NCI-H146 treated with DMSO at 0.1 percent for 48 hours (cell line): ENCODE data around the gene HIF1AN.
A peak's percentile ranks its signal among the peaks of the same experiment; 100 is the strongest.

Experiments used
- DNase-seq: peaks from one replicate; lab custom pipeline; 2025; ENCODE audit not compliant: unreplicated experiment; lab: John Stamatoyannopoulos, UW

The HIF1AN gene

GRCh38 chr10:100535715-100536353 is at the start of gene HIF1AN:
Gene HIF1AN, plus strand, starts transcription at chr10:100535943. Its CDS starts 16 bp downstream, at chr10:100535959.
- peak; percentile 85 for DNase-seq

GRCh38 chr10:100487529-100487928 is 48.2 kb upstream of the HIF1AN start:
- no peak for DNase-seq

- no peak for DNase-seq
Measured at GRCh38 chr10:100489396-100489795, 46.3 kb upstream of the HIF1AN start.

DNA sequence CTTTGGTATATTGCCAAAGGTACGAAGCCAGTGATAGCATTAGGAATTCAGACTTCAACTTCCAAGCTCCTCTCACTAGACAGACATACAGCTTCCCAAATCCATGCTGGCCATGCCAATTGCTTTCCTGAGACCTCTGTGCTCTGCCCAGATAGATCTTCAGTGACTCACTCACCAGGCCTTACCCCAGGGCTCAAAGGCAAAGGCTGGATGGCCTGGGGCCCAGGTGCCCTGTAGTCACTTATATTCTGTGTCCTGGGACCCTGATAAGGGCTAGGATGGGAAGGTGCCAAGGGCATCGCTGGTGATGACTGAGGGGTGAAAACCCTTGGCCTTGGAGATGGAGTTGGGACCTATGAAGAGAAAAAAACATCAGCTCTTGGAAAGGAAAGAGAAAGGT is 45.2 kb upstream of the HIF1AN start:
- DNase-seq = no peak

- DNase-seq = no peak
Measured at GRCh38 chr10:100496567-100496966, 39.2 kb upstream of the HIF1AN start.

GRCh38 chr10:100498059-100498458 is 37.7 kb upstream of the HIF1AN start:
- DNase-seq = no peak

DNA sequence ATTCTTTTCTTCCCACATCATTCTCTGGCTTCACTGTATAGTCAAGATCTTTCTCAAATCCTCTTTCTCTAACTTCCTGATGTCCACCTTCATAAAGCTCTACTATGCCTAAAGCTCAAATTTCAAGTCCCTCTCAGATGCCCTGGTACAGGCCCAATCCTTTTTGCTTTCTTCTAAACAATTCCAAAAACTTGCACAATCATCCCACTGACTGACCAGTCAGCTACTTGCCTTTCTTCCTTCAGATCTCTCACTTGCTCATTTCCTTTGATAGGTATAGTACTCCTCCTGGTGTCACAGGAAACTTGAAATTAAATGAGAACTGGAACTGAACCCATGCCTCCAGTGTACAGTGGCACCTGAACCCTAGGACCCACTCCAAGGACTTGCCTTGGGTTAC is 34.3 kb upstream of the HIF1AN start:
- no peak for DNase-seq

- DNase-seq = no peak
Measured at GRCh38 chr10:100502926-100503494, 32.7 kb upstream of the HIF1AN start.

DNA sequence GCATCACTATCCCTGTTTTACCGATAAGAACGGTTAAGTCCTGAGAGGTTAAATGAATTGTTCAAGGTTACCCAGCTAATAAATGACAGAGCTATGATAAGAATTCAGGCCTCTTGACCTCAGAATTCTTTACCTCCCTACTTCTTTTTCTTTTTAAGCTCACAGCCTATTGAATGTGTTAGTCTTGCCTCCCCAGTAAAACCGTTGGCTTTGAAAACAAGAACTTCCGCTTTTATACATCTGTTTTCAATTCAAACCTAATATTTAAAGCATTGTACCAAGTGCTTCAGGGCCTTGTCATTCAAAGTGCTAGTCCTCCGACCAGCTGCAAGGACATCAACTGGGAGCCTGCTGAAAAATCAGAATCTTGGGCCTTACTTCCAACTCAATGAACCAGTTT is 31.6 kb upstream of the HIF1AN start:
- no peak for DNase-seq

- no peak for DNase-seq
Measured at GRCh38 chr10:100505164-100505563, 30.6 kb upstream of the HIF1AN start.

GRCh38 chr10:100506596-100507356 is 29.0 kb upstream of the HIF1AN start:
- DNase-seq = no peak

- DNase-seq = no peak
Measured at GRCh38 chr10:100507357-100507732, 28.4 kb upstream of the HIF1AN start.

GRCh38 chr10:100508266-100508665 is 27.5 kb upstream of the HIF1AN start:
- DNase-seq = no peak

GRCh38 chr10:100508691-100509150 is 27.0 kb upstream of the HIF1AN start:
- peak; percentile 15 for DNase-seq

DNA sequence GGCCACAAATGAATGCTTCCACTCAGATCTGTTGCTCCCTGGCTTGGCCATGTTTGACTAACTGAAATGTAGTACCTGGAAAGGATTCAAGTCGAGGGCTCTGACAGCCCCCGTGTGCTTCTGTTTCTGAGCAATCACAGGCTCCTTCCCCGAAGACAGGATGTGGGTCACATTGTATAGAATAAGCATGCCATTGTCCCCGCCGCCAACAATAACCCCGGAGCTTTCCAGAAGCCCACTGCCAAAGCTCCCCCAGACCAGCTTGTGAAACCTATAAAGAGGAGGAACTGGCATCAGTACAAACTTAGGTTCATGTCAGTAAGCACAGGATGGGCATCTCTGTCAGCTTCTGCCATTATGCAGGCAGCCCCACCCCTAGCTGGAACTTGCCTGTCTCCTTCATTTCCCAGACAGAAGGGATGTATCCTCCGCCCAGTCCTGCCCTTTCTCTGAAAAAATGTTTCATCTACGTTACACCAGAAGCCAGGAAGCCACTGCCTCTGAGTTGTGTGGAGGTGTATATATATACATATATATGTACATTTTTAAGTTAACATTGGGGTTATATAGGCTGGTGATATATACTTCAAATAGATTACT is 26.4 kb upstream of the HIF1AN start:
- DNase-seq = no peak

- no peak for DNase-seq
Measured at GRCh38 chr10:100510533-100511308, 25.0 kb upstream of the HIF1AN start.

GRCh38 chr10:100515612-100516011 is 20.1 kb upstream of the HIF1AN start:
- DNase-seq = no peak

DNA sequence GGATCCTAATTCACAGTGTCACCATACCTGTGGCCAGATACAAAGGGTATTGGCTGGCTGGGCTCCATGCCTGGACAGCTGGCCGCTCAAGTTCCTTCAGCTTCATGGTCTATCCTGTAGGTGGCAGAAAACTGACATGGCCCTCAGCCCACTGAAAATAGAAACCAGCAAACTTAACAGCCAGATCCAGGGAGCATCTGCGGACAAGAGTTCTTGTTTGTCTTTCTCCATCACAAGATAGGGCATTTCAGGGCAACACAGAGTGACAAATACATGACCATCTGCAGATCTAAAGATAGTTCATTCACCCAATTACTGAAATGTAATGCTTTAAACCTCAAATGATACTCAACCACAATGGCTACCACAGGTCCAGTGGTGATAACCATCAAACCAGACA is 18.9 kb upstream of the HIF1AN start:
- DNase-seq = peak; percentile 1

DNA sequence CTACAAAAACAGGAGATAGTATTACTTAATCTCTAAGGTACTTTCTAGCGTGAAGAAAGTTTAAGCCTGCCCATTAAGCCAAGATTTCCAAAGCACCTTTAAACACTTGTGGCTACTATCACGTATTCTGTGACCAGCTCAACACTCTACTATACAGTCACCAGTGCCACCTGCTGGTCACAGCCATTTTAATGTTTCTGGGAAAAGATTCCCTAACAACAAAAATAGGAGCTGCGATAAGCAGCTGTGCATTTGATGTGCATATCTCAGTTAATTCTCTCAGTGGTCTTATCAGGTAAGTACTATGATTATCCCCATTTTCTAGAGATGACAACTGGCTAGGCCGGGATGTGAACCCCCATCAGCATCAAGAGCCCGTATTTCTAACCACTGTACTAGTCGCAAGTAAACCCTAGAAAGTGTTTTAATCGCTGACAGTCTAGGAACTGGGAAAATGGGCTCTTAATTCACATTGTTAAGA is 16.9 kb upstream of the HIF1AN start:
- peak; percentile 13 for DNase-seq

GRCh38 chr10:100519311-100520051 is 16.3 kb upstream of the HIF1AN start, which contains the start of gene SEC31B:
Gene SEC31B, minus strand, starts transcription at chr10:100519861. Its CDS starts 2,909 bp downstream, at chr10:100516952.
- no peak for DNase-seq
